ENCODE data around the gene ISCA1.

Gene ISCA1

GRCh38 chr9:86217076-86217755, 65.1 kb downstream of the ISCA1 start:
- DNase-seq: no peak
